ENCODE results near the gene DIAPH2. TPM values are rescaled to one million over a fixed set of nuclear protein-coding genes. Genes with fewer than 3 reads are reported as not detected.

DIAPH2 gene
- total RNA-seq, 2 donors from 2014 or later: 11.6 to 12.7 TPM

GRCh38 chrX:97628807-97629596 lies 944.4 kb downstream of the DIAPH2 start:
- Histone ChIP-seq H3K27ac (no peak overlapping the region), H3K9me3 (no peaks in the 10 kb centered on the region), H3K4me1 (no peaks in the 10 kb centered on the region), H3K4me3 (no peak overlapping the region), H3K36me3 (no peaks in the 10 kb centered on the region), H3K27me3 (no peaks in the 10 kb centered on the region)
- no peak for DNase-seq (ENCODE audit: low spot score)
- TF ChIP-seq CTCF (IDR thresholded peaks at IDR 0.05): no peak

- H3K9me3 ChIP-seq: no peaks in the 10 kb centered on the region
- no peaks in the 10 kb centered on the region for H3K36me3 ChIP-seq
- H3K4me3 ChIP-seq: no peak overlapping the region
- no peaks in the 10 kb centered on the region for H3K4me1 ChIP-seq
- no peak overlapping the region for H3K27ac ChIP-seq
- no peak for DNase-seq (ENCODE audit: low spot score)
- no peaks in the 10 kb centered on the region for H3K27me3 ChIP-seq
- TF ChIP-seq CTCF (IDR thresholded peaks at IDR 0.05): no peak
Measured at GRCh38 chrX:97629597-97629985, 944.9 kb downstream of the DIAPH2 start.

- no peaks in the 10 kb centered on the region for H3K27me3 ChIP-seq
- H3K36me3 ChIP-seq: no peaks in the 10 kb centered on the region
- TF ChIP-seq CTCF (IDR thresholded peaks at IDR 0.05): no peak
Measured at GRCh38 chrX:97633798-97634197, 949.2 kb downstream of the DIAPH2 start.

GRCh38 chrX:97636473-97637140 lies 952.0 kb downstream of the DIAPH2 start:
- TF ChIP-seq CTCF (IDR thresholded peaks at IDR 0.05): no peak
- DNase-seq (ENCODE audit: low spot score): no peak
- H3K36me3 ChIP-seq: no peaks in the 10 kb centered on the region
- H3K4me3 ChIP-seq: no peak overlapping the region
- no peak overlapping the region for H3K27ac ChIP-seq
- no peaks in the 10 kb centered on the region for H3K27me3 ChIP-seq
- no peaks in the 10 kb centered on the region for H3K9me3 ChIP-seq
- H3K4me1 ChIP-seq: no peaks in the 10 kb centered on the region

More at GRCh38 chrX:97633798-97634197, 949.2 kb downstream of the DIAPH2 start:
- H3K4me1 ChIP-seq: no peaks in the 10 kb centered on the region
- DNase-seq (ENCODE audit: low spot score): no peak
- H3K9me3 ChIP-seq: no peaks in the 10 kb centered on the region
- H3K4me3 ChIP-seq: no peak overlapping the region
- no peak overlapping the region for H3K27ac ChIP-seq

- H3K27ac ChIP-seq: no peak overlapping the region
- H3K4me3 ChIP-seq: no peak overlapping the region
- no peak for DNase-seq (ENCODE audit: low spot score)
- TF ChIP-seq CTCF (IDR thresholded peaks at IDR 0.05): no peak
- no peaks in the 10 kb centered on the region for H3K9me3 ChIP-seq
- no peaks in the 10 kb centered on the region for H3K36me3 ChIP-seq
- H3K27me3 ChIP-seq: no peaks in the 10 kb centered on the region
- no peaks in the 10 kb centered on the region for H3K4me1 ChIP-seq
Measured at GRCh38 chrX:97637289-97637688, 952.6 kb downstream of the DIAPH2 start.
